ENCODE results near the gene SH2D5. TPM values are rescaled to one million over a fixed set of nuclear protein-coding genes. Genes with fewer than 3 reads are reported as not detected.
A peak's percentile ranks its signal among the peaks of the same experiment; 100 is the strongest.

SH2D5 gene
- total RNA-seq, 1 donor from 2014 or later = 5.9 TPM

- H3K9me3 Mint-ChIP-seq (ENCODE audit: unreplicated experiment) = no peaks in the 10 kb centered on the region
- H3K4me1 Mint-ChIP-seq (ENCODE audit: low read depth, unreplicated experiment) = peaks cover 8% of the 10 kb centered on the region
- TF ChIP-seq EZH2 (IDR thresholded peaks at IDR 0.05; ENCODE audit: insufficient read depth, low read length) (no peak), CTCF (IDR thresholded peaks at IDR 0.05; ENCODE audit: insufficient read depth, low read depth, low read length) (no peak)
- Histone ChIP-seq H3K9me3 (ENCODE audit: insufficient read depth, low read depth, low read length) (peaks cover 4% of the 10 kb centered on the region), H3K4me1 (ENCODE audit: insufficient read depth, low read length) (no peaks in the 10 kb centered on the region), H3K9ac (ENCODE audit: low read length) (no peak overlapping the region), H3K4me3 (ENCODE audit: insufficient read depth, low read depth, low read length) (no peak overlapping the region), H3K27ac (ENCODE audit: low read depth, low read length) (no peak overlapping the region), H3K79me2 (ENCODE audit: insufficient read depth, low read length) (no peaks in the 10 kb centered on the region), H3K36me3 (ENCODE audit: insufficient read depth, low read length) (no peaks in the 10 kb centered on the region), H3K27me3 (ENCODE audit: insufficient read depth, low read length) (no peaks in the 10 kb centered on the region), H4K20me1 (ENCODE audit: insufficient read depth, low read length) (no peaks in the 10 kb centered on the region), H3K4me2 (ENCODE audit: low read length) (no peak overlapping the region), H2AFZ (ENCODE audit: low read depth, low read length) (no peak overlapping the region)
- FAIRE-seq (no peak), DNase-seq (ENCODE audit: low read depth) (no peak)
- no peaks in the 10 kb centered on the region for H3K27me3 Mint-ChIP-seq (ENCODE audit: low read depth, unreplicated experiment)
- no peak overlapping the region for H3K4me3 Mint-ChIP-seq (ENCODE audit: unreplicated experiment)
- peaks cover 6% of the 10 kb centered on the region for H3K36me3 Mint-ChIP-seq (ENCODE audit: low read depth, unreplicated experiment)
- no peak overlapping the region for H3K27ac Mint-ChIP-seq (ENCODE audit: unreplicated experiment)
These were observed 24.4 kb downstream of the SH2D5 start for GRCh38 chr1:20708057-20708456.

DNA sequence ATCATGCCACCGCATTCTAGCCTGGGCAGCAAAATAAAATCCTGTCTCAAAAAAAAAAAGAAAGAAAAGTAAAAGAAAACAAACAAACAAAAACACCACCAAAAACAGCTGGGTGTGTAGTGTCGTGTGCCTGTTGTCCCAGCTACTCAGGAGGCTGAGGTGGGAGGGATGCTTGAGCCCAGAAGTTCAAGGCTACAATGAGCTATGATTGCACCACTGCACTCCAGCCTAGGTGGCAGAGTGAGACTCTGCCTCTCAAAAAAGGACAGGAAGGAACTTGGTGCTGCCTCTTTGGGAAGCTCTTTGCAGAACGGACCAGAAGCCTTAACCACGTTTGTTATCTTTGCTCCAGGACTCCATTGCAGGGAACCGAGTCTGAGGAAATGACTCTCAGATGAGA, 25.7 kb downstream of the SH2D5 start:
- H3K4me3 ChIP-seq (ENCODE audit: insufficient read depth, low read depth, low read length) = no peak overlapping the region
- no peaks in the 10 kb centered on the region for H3K36me3 ChIP-seq (ENCODE audit: insufficient read depth, low read length)
- Mint-ChIP-seq H3K36me3 (ENCODE audit: low read depth, unreplicated experiment) (peaks cover 6% of the 10 kb centered on the region), H3K4me3 (ENCODE audit: unreplicated experiment) (no peak overlapping the region), H3K9me3 (ENCODE audit: unreplicated experiment) (no peaks in the 10 kb centered on the region), H3K4me1 (ENCODE audit: low read depth, unreplicated experiment) (peaks cover 8% of the 10 kb centered on the region), H3K27me3 (ENCODE audit: low read depth, unreplicated experiment) (no peaks in the 10 kb centered on the region), H3K27ac (ENCODE audit: unreplicated experiment) (no peak overlapping the region)
- no peak overlapping the region for H2AFZ ChIP-seq (ENCODE audit: low read depth, low read length)
- FAIRE-seq (no peak), DNase-seq (ENCODE audit: low read depth) (no peak)
- H3K9ac ChIP-seq (ENCODE audit: low read length) = no peak overlapping the region
- no peaks in the 10 kb centered on the region for H3K4me1 ChIP-seq (ENCODE audit: insufficient read depth, low read length)
- peaks cover 4% of the 10 kb centered on the region for H3K9me3 ChIP-seq (ENCODE audit: insufficient read depth, low read depth, low read length)
- TF ChIP-seq EZH2 (IDR thresholded peaks at IDR 0.05; ENCODE audit: insufficient read depth, low read length) (no peak), CTCF (IDR thresholded peaks at IDR 0.05; ENCODE audit: insufficient read depth, low read depth, low read length) (no peak)
- H3K4me2 ChIP-seq (ENCODE audit: low read length) = no peak overlapping the region
- no peaks in the 10 kb centered on the region for H3K27me3 ChIP-seq (ENCODE audit: insufficient read depth, low read length)
- H3K27ac ChIP-seq (ENCODE audit: low read depth, low read length) = no peak overlapping the region
- H3K79me2 ChIP-seq (ENCODE audit: insufficient read depth, low read length) = no peaks in the 10 kb centered on the region
- H4K20me1 ChIP-seq (ENCODE audit: insufficient read depth, low read length) = no peaks in the 10 kb centered on the region

DNA sequence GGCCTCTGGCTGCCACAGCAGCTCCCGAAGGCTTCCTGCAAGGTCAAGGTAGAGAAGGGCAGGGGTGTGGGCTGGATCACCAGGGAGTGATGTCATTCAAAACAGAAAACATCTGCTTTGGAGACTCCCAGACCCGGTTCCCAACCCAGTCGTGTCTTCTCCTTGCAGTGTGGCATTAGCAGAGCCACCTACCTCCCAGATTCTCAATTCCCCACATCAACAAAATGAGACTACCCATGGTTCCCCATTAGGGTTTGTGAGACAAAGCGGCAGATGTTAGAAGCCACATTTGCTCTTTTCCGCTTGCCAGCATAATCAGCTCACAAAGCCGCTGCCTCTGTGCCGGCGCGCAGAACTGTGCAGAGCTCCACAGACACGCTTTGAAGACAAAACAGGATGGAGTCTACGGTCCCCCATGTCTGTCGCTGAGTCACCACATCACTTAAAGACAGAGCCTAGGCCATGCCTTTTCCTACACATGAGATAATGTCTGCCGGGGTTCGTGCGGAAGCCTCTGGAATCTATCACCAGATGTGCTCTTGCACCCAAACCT, 27.2 kb downstream of the SH2D5 start:
- TF ChIP-seq EZH2 (IDR thresholded peaks at IDR 0.05; ENCODE audit: insufficient read depth, low read length) = no peak
- TF ChIP-seq CTCF (IDR thresholded peaks at IDR 0.05; ENCODE audit: insufficient read depth, low read depth, low read length) = no peak
- Histone ChIP-seq H3K9ac (ENCODE audit: low read length) (no peak overlapping the region), H2AFZ (ENCODE audit: low read depth, low read length) (peak overlapping the region; percentile 19)

More for the DNA sequence above, 27.2 kb downstream of the SH2D5 start:
- Histone ChIP-seq H3K27me3 (ENCODE audit: insufficient read depth, low read length) (no peaks in the 10 kb centered on the region), H3K4me1 (ENCODE audit: insufficient read depth, low read length) (no peaks in the 10 kb centered on the region), H3K4me3 (ENCODE audit: insufficient read depth, low read depth, low read length) (no peak overlapping the region), H3K27ac (ENCODE audit: low read depth, low read length) (no peak overlapping the region), H3K79me2 (ENCODE audit: insufficient read depth, low read length) (no peaks in the 10 kb centered on the region), H4K20me1 (ENCODE audit: insufficient read depth, low read length) (no peaks in the 10 kb centered on the region), H3K9me3 (ENCODE audit: insufficient read depth, low read depth, low read length) (peaks cover 4% of the 10 kb centered on the region), H3K4me2 (ENCODE audit: low read length) (peak overlapping the region; percentile 13), H3K36me3 (ENCODE audit: insufficient read depth, low read length) (no peaks in the 10 kb centered on the region)
- Mint-ChIP-seq H3K4me1 (ENCODE audit: low read depth, unreplicated experiment) (peaks cover 14% of the 10 kb centered on the region), H3K36me3 (ENCODE audit: low read depth, unreplicated experiment) (peaks cover 6% of the 10 kb centered on the region), H3K4me3 (ENCODE audit: unreplicated experiment) (no peak overlapping the region), H3K27me3 (ENCODE audit: low read depth, unreplicated experiment) (peaks cover 2% of the 10 kb centered on the region), H3K9me3 (ENCODE audit: unreplicated experiment) (no peaks in the 10 kb centered on the region), H3K27ac (ENCODE audit: unreplicated experiment) (peak overlapping the region; percentile 66)
- no peak for FAIRE-seq
- DNase-seq (ENCODE audit: low read depth) = no peak
